Pancreas (tissue), 10 donors: Measurements from ENCODE around the gene LSM12. TPM values are rescaled to one million over a fixed set of nuclear protein-coding genes. Genes with fewer than 3 reads are reported as not detected.
A peak's percentile ranks its signal among the peaks of the same experiment; 100 is the strongest.

Experiments
- ATAC-seq, 4 donors: fragments of 200-7000 bp; cut with Tn5 transposase; one replicate each; pipeline versions ENCODE4 v1.8.0 to v1.9.1; 2020; ENCODE audit warnings: mild to moderate bottlenecking in 4 of 4, moderate library complexity in 4 of 4
- DNase-seq, 6 donors: peaks; one replicate each; pipeline ENCODE4 v3.0.0-alpha.2; 2020
- FAIRE-seq: peaks from 2 replicates; lab custom pipeline; 2012; peaks lifted over from hg19 to GRCh38; lab: Jason Lieb, UNC
- H3K27ac ChIP-seq, 4 donors: fragments of 200-600 bp; sonication (generic); 1 replicate in 3 of 4; 2 replicates in 1 of 4; pipeline versions ENCODE4 v1.5.0 to v1.8.0; 2020
- H3K27me3 ChIP-seq, 4 donors: fragments of 200-600 bp; one replicate each; pipeline ENCODE4 v1.8.0; 2021
- H3K36me3 ChIP-seq, 3 donors: fragments of 200-600 bp; sonication (generic) in 1 of 3; one replicate each; pipeline versions ENCODE4 v1.5.0 to v1.8.0; 2020 to 2021
- H3K4me1 ChIP-seq, 3 donors: fragments of 200-600 bp; one replicate each; pipeline ENCODE4 v1.8.0; 2021
- H3K4me3 ChIP-seq, 4 donors: fragments of 200-600 bp; sonication (generic) in 2 of 4; one replicate each; pipeline versions ENCODE4 v1.5.0 to v1.8.0; 2020 to 2021
- H3K9me3 ChIP-seq, 4 donors: fragments of 200-600 bp; one replicate each; pipeline ENCODE4 v1.8.0; 2021
- CTCF ChIP-seq, 4 donors: fragments of 200-600 bp; sonication (generic) in 3 of 4; IDR thresholded peaks; one replicate each; pipeline versions ENCODE4 v1.5.0 to v1.8.0; 2021; ENCODE audit warnings: antibody characterized with exemption in 4 of 4
- WGBS, 2 donors: extraction: QIAGEN DNeasy Blood & Tissue Kit; methylation state at CpG; one replicate each; pipeline ENCODE4 v1.1.7; 2013; 5-methylcytosine and 5-hydroxymethylcytosine counted together
- intact Hi-C, 3 donors: fragments of 100-400 bp; cut with DNase I; formaldehyde crosslinking; loops; one replicate each; pipeline versions ENCODE4 v1.11.1 to v1.14.2; 2022
- polyA plus RNA-seq, 2 donors: library from polyadenylated mRNA; stranded (reverse); fragments of 200-250 nt; gene quantifications; one replicate each; pipeline ENCODE4 v1.2.3, GENCODE V29; 2013
- total RNA-seq, 6 donors: library from RNA; stranded (reverse); fragmentation: NEBNext Ultra II Directional in 4 of 6; extraction: Animal tissue kit (Norgen Biotek cat#: 25700) in 4 of 6; gene quantifications; one replicate each; pipeline versions ENCODE4 v1.2.1 to v1.2.4, GENCODE V29; 2021 to 2023
- donor health status: healthy with polysubstance abuse.
- donor health status: DM: no; HTN: no; CAD: no; lungs with moderate emphysema.
- donor health status: DM: no; HTN: no; CAD: no.
- donor health status: control.
- donor health status: control.
- donor health status: Bipolar disorder and iron deficiency.
- donor health status: DM: yes; HTN: yes; CAD: no.
- donor health status: DM: no; HTN: no; CAD: no.
- donor health status: DM: no; HTN: no; CAD: no.
- donor health status: DM: yes; HTN: yes; CAD: no.

Gene LSM12
- total and polyA plus RNA-seq, 8 donors, result 14.5 to 29.6 (median 23.6) TPM

GRCh38 chr17:44014437-44015172, 51.9 kb downstream of the LSM12 start, which contains the start of gene TMEM101:
TMEM101 (minus strand) TSS chr17:44014963; CDS start chr17:44014952, 11 bp downstream.
- ATAC-seq (peak; percentile 97 to 99 (median 98)), DNase-seq (peak; percentile 85 to 95 (median 90)), FAIRE-seq (no peak)
- Histone ChIP-seq H3K27ac (peak within 1 kb of the TSS; percentile 16 to 38 (median 21)), H3K4me3 (peak within 1 kb of the TSS; percentile 64 to 94 (median 84)), H3K9me3 (no peaks in the 10 kb centered on the region), H3K36me3 (no peaks in the 10 kb centered on the region), H3K4me1 (peaks cover 3 to 6% (median 3%) of the 10 kb centered on the region in 3 donors), H3K27me3 (no peaks in the 10 kb centered on the region)
- no peak for TF ChIP-seq CTCF (IDR thresholded peaks at IDR 0.05)
- 0% methylated on average over 43 of the region's 43 CpGs for WGBS, 2 donors
- intact Hi-C loops, result no loop called here

GRCh38 chr17:44014133-44014436, 52.4 kb downstream of the LSM12 start:
- peak overlapping the region; percentile 64 to 94 (median 84) for H3K4me3 ChIP-seq
- peaks cover 3 to 6% (median 3%) of the 10 kb centered on the region in 3 donors for H3K4me1 ChIP-seq
- H3K9me3 ChIP-seq, result no peaks in the 10 kb centered on the region
- FAIRE-seq (no peak), DNase-seq (no peak), ATAC-seq (peak; percentile 4 to 24 (median 13))
- intact Hi-C loops, result no loop called here
- H3K27me3 ChIP-seq, result no peaks in the 10 kb centered on the region
- TF ChIP-seq CTCF (IDR thresholded peaks at IDR 0.05), result no peak
- 7% methylated on average over 12 of the region's 12 CpGs for WGBS, 2 donors
- H3K36me3 ChIP-seq, result no peaks in the 10 kb centered on the region
- H3K27ac ChIP-seq, result no peak overlapping the region

GRCh38 chr17:44012874-44013273, 53.6 kb downstream of the LSM12 start:
- FAIRE-seq (no peak), ATAC-seq (no peak), DNase-seq (no peak)
- Histone ChIP-seq H3K27ac (no peak overlapping the region), H3K36me3 (no peaks in the 10 kb centered on the region), H3K27me3 (no peaks in the 10 kb centered on the region), H3K9me3 (no peaks in the 10 kb centered on the region), H3K4me3 (no peak overlapping the region), H3K4me1 (peaks cover 3 to 8% (median 4%) of the 10 kb centered on the region in 3 donors)
- intact Hi-C loops, result no loop called here
- TF ChIP-seq CTCF (IDR thresholded peaks at IDR 0.05), result no peak
- WGBS, 2 donors, result 91 to 93% methylated on average over 14 of the region's 14 CpGs

GRCh38 chr17:44012391-44012790, 54.1 kb downstream of the LSM12 start:
- H3K9me3 ChIP-seq, result no peaks in the 10 kb centered on the region
- FAIRE-seq (no peak), DNase-seq (no peak), ATAC-seq (no peak)
- no peaks in the 10 kb centered on the region for H3K27me3 ChIP-seq
- no peak for TF ChIP-seq CTCF (IDR thresholded peaks at IDR 0.05)
- H3K27ac ChIP-seq, result no peak overlapping the region
- no peak overlapping the region for H3K4me3 ChIP-seq
- H3K36me3 ChIP-seq, result no peaks in the 10 kb centered on the region
- H3K4me1 ChIP-seq, result peaks cover 7 to 12% (median 9%) of the 10 kb centered on the region in 3 donors
- 57 to 61% methylated on average over 3 of the region's 3 CpGs for WGBS, 2 donors
- intact Hi-C loops, result no loop called here

GRCh38 chr17:44011876-44012275, 54.6 kb downstream of the LSM12 start:
- Histone ChIP-seq H3K9me3 (no peaks in the 10 kb centered on the region), H3K27me3 (no peaks in the 10 kb centered on the region)
- no peak for ATAC-seq

More at GRCh38 chr17:44011876-44012275, 54.6 kb downstream of the LSM12 start:
- Histone ChIP-seq H3K4me1 (peaks cover 8 to 12% (median 11%) of the 10 kb centered on the region in 3 donors), H3K27ac (no peak overlapping the region), H3K36me3 (no peaks in the 10 kb centered on the region), H3K4me3 (no peak overlapping the region)
- intact Hi-C loops, result no loop called here
- DNase-seq (no peak), FAIRE-seq (no peak)
- TF ChIP-seq CTCF (IDR thresholded peaks at IDR 0.05), result no peak
- 90 to 95% methylated on average over 9 of the region's 9 CpGs for WGBS, 2 donors
